Globus pallidus (tissue), 1 donor: Measurements from ENCODE around the gene AAK1.
"Not testable (repeated sequence)": the region's sequence is repeated elsewhere in the genome, so short reads cannot be mapped to it uniquely, and the experiment has no call there.

ENCODE experiments used
- DNase-seq: peaks from one replicate; pipeline ENCODE4 v3.0.0-alpha.2; 2015; ENCODE audit warnings: low spot score

Gene AAK1

DNA sequence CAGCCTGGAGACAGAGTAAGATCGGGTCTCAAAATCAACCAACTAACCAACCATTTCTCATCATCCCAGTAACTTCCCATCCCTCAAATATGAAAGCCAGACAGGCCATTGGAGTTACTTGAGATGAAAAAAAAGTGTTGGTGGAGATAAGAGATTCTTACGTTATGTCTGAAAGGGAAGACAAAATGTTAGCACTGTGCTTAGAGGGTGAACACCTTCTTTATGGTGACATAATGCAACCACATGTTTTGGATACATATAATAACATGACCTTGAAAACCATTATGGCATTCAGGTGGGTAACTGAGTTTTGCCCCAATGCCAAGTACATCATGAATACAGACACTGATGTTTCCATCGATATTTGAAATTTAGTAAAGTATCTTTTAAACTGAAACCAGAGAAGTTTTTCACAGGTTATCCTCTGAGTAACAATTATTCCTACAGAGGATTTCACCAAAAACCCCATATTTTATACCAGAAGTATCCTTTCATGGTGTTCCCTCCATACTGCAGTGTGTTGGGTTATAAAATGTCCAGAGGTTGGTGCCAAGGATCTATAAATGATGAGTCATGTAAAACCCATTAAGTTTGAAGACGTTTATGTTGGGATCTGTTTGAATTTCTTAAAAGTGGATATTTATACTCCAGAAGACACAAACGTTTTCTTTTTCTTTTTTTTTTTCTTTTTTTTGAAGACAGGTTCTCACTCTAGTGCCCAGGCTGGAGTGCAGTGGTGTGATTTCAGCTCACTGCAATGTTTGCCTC is 45.5 kb downstream of the AAK1 start:
- no peak for DNase-seq

GRCh38 chr2:69597105-69597504 is 46.4 kb downstream of the AAK1 start:
- DNase-seq, result no peak

DNA sequence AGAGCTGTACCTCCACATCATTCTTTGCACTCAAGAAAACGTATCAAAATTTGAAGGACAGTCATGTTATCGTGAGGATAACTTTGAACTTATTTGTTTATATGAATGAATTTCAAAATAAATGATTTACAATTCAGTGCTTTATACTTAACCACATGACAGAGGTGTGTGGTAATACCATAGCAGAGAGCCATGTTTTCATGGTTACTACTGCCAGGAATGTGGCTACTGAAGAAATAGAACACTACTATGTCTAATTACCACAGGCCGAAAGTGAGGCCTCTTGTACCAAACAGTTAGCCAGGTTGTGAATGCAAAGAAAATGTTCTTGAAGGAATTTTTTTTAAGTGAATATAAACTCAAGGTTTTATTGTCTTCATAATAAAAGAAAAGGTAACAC is 49.2 kb downstream of the AAK1 start:
- no peak for DNase-seq

DNA sequence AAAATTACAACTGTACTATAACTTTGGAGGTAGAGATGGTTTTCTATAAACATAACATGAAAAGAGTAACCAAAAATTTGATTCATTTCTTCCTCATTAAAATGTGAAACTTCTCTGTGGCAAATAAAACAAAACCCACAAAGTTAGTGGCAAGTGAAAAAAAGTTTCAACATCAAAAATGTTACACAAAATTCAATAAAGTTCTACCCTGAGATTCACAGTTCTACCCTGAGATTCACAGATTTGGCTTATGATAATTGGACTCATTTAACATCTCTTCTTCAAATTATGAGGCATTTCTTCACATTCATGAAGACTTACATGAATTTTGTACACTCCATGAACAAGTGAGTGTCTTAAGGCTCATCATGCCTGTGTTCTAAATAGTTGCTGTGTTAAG is 51.0 kb downstream of the AAK1 start:
- DNase-seq, result no peak

- DNase-seq, result no peak
Observed at GRCh38 chr2:69589973-69590652, 53.4 kb downstream of the AAK1 start.

DNA sequence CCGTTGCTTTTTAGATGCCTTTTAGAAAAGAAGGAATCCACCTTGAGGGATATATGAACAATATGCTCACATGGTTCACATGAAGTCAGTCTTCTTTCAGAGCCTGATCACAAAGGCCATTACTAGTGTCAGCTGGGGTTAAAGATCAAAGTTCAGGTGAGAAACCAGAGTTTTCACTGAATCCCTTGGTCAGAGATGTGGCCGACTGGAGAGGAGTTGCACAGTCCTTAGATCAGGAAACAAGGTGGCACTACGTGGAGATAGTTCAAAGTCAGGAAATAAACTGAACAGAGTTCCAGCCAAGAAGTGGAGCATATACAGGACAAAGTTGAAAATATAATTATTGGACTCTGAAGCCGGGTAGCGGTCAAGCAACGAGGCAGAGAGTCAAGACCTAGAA is 54.6 kb downstream of the AAK1 start:
- no peak for DNase-seq

DNA sequence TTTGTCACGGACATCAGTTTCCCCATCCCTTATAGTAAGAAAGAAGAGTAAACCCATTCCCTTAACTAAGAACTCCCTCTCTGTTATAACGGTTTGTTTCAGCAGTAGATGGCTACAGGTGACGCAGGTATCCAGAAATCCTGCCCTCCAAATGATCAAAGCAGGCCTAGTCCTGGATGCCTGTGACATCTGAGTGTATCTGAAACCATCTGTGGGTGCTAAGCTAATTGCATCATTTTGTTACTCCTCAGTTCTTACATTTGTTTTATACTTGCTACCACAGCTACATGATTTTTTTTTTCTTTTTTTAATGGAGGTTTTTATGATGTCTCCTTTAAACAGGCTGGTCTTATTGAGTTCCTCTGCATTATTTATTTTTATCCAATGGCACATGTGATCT is 55.1 kb downstream of the AAK1 start:
- DNase-seq, result no peak

GRCh38 chr2:69585855-69586555 is 57.5 kb downstream of the AAK1 start:
- no peak for DNase-seq

DNA sequence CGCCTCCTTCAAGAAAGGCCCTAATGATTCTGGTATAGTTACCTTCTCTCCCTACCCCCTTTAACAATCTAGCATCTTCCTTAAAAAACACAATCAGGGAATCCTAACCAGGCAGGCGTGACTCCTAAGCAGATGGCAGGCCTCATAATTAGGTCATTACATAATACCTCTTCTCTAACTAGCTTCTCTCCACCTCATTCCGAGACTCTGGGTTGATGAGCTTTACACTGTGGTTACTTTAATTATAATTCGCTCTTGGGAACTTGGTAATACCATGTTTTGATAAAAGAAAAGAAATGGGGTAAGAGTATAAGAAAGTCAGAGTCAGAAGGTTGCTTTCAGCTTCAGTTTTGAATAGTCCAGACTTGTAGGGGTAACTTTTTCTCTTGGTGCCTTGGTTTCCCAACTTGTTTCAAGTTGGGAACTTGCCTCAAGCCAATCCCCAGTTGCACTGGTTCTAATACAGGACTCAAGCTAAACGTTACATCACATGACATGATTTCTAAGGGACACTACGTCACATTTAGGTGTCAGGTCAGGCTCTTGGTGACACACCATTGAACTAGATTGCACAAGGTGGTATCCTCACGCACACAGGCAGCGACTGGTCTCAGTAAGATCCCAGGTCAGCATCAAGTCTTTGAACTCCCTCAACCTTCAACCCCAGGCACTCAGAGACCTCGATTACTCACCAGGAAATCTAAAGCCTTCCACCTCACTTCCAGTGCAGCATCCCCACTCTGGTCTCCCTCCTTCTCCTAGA is 59.2 kb downstream of the AAK1 start:
- no peak for DNase-seq

DNA sequence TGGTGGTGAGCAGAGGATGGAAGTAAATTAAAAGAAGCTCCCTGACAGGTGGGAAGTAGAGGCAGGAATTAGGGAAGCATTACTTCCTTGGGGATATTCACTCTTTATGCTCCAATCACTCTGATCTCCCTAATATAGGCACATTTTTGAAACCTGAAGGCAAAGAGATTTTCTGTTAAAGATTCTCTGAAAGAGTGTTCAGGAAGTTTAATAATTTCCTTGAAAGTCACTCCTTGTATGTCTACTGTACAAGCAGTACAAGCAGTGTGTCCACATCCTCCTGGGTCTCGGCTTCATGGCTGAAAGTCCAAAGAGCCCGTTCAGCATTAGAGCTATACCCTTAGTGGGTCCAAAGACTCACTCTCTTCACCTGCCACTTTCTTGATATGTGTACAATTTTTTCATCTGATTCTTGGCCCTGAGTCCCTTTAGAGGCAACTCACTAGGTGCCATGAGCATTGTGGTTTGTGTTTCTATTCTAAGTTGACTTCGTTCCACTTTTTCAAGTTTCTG is 60.2 kb downstream of the AAK1 start:
- no peak for DNase-seq

GRCh38 chr2:69582582-69583176 is 60.9 kb downstream of the AAK1 start:
- DNase-seq, result no peak

- peak; percentile 38 for DNase-seq
Observed at GRCh38 chr2:69581774-69582581, 61.6 kb downstream of the AAK1 start.

DNA sequence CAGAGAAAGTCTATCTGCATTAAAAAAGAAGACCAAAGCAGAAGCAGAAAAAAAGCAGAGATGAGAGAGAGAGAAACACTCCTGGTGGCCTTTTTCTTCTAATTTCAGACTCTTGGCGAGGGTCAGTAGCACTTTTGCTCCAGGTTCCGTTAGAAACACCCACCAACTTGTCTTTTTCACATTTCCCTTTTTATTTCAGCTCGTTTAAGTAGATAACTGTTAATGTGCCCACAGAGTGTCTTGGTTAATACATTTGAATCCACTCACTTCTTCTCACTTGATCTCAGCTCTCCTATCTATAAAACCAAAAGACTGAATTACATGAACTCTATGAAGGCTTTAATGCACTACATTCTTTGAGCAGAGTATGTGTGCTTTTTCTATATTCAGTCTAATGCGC is 63.1 kb downstream of the AAK1 start:
- DNase-seq, result no peak

DNA sequence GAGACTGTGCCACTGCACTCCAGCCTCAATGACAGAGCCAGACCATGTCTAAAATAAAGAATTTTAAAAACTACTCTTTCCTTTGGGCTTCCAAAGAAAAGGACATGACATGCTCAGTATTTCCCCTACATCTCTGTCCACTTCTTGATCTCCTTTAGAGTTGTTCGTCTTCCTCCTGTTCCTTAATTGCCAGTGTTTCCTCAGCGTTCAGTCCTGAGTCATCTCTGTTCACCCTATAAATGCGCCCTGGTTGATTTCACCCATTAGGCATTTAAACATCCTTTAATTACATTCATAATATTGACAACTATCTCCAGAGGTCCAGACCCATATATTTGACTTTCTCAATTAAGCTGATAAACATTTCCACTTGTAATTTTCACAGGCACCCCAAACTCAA is 64.0 kb downstream of the AAK1 start:
- DNase-seq, result no peak

GRCh38 chr2:69578198-69578540 is 65.4 kb downstream of the AAK1 start:
- no peak for DNase-seq

- DNase-seq, result no peak
Observed at GRCh38 chr2:69577467-69578197, 65.9 kb downstream of the AAK1 start.

GRCh38 chr2:69576880-69577279 is 66.7 kb downstream of the AAK1 start:
- DNase-seq, result no peak

- no peak for DNase-seq
Observed at GRCh38 chr2:69575926-69576325, 67.6 kb downstream of the AAK1 start.

- DNase-seq, result not testable (repeated sequence)
Observed at GRCh38 chr2:69575371-69575770, 68.2 kb downstream of the AAK1 start.

GRCh38 chr2:69572641-69573040 is 70.9 kb downstream of the AAK1 start:
- DNase-seq, result no peak
